ENCODE measurements around the gene TMUB1. TPM values are rescaled to one million over a fixed set of nuclear protein-coding genes. Genes with fewer than 3 reads are reported as not detected.

The TMUB1 gene
- total and polyA plus RNA-seq, 11 donors: 21.8 to 82.6 (median 37.9) TPM

DNA sequence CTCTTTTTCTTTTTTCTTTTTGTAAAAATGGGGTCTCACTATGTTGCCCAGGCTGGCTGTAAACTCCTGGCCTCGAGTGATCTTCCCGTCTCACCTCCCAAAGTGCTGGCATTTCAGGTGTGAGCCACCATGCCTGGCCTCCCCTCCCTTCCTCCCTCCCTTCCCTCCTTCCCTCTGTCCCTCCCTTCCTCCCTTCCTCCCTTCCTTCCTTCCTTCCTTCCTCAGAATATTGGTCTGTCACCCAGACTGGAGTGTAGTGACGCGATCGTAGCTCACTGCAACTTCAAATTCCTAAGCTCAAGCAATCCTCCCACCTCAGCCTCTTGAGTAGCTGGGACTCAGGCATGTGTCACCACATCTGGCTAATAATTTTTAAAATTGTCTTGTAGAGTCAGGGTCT, 11.4 kb upstream of the TMUB1 start:
- H3K27me3 ChIP-seq: no peaks in the 10 kb centered on the region
- DNase-seq (no peak), ATAC-seq (no peak)
- H3K9me3 ChIP-seq: no peaks in the 10 kb centered on the region
- H3K4me3 ChIP-seq: no peak overlapping the region
- 64 to 72% (median 70%) methylated on average over 5 of the region's 5 CpGs for WGBS, 4 donors
- no peak overlapping the region for H3K27ac ChIP-seq
- peaks cover 0 to 7% (median 4%) of the 10 kb centered on the region in 9 donors for H3K36me3 ChIP-seq
- no peak for TF ChIP-seq POLR2A (IDR thresholded peaks at IDR 0.05)
- TF ChIP-seq, protein P1, sequence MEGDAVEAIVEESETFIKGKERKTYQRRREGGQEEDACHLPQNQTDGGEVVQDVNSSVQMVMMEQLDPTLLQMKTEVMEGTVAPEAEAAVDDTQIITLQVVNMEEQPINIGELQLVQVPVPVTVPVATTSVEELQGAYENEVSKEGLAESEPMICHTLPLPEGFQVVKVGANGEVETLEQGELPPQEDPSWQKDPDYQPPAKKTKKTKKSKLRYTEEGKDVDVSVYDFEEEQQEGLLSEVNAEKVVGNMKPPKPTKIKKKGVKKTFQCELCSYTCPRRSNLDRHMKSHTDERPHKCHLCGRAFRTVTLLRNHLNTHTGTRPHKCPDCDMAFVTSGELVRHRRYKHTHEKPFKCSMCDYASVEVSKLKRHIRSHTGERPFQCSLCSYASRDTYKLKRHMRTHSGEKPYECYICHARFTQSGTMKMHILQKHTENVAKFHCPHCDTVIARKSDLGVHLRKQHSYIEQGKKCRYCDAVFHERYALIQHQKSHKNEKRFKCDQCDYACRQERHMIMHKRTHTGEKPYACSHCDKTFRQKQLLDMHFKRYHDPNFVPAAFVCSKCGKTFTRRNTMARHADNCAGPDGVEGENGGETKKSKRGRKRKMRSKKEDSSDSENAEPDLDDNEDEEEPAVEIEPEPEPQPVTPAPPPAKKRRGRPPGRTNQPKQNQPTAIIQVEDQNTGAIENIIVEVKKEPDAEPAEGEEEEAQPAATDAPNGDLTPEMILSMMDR (IDR thresholded peaks at IDR 0.05): no peak
- H3K4me1 ChIP-seq: peaks cover 0 to 46% (median 31%) of the 10 kb centered on the region in 12 donors
- intact Hi-C loops (cut with DNase I): loop anchor here in 1 of 10 donors (10.0 kb wide), 1 partner anchor 70 kb away; the partner anchor contains the start of genes ABCB8 and ATG9B

DNA sequence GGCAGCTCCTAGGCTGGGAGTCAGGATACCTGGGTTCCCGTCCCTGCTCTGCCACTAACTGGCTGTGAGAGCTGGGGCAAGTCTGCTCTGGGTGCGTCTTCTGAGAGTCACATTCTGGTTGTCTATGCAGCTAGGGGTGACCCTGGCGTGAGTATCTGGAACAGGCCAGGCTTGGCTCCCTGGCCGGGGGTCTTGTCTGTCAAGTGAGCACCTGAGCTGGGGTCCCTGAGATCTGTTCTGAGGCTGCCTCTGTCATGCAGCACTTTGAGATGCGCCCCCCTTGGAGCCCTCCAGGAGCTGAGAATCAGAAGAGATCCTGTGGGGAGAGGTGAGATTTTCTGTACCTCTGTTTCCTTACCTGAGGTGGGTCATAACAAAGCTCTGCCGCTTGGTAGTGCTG, 10.5 kb upstream of the TMUB1 start:
- ATAC-seq: no peak
- peaks cover 0 to 7% (median 4%) of the 10 kb centered on the region in 9 donors for H3K36me3 ChIP-seq
- H3K4me1 ChIP-seq: peaks cover 0 to 50% (median 35%) of the 10 kb centered on the region in 12 donors
- WGBS, 4 donors: 93 to 98% (median 93%) methylated on average over 6 of the region's 6 CpGs
- H3K27ac ChIP-seq: no peak overlapping the region
- intact Hi-C loops (cut with DNase I): loop anchor here in 1 of 10 donors (10.0 kb wide), 1 partner anchor 69 kb away; the partner anchor contains the start of genes ABCB8 and ATG9B
- H3K27me3 ChIP-seq: no peaks in the 10 kb centered on the region
- no peak for TF ChIP-seq POLR2A (IDR thresholded peaks at IDR 0.05)
- TF ChIP-seq, protein P1 (IDR thresholded peaks at IDR 0.05): no peak
- no peak overlapping the region for H3K4me3 ChIP-seq
- no peak for DNase-seq
- H3K9me3 ChIP-seq: no peaks in the 10 kb centered on the region

DNA sequence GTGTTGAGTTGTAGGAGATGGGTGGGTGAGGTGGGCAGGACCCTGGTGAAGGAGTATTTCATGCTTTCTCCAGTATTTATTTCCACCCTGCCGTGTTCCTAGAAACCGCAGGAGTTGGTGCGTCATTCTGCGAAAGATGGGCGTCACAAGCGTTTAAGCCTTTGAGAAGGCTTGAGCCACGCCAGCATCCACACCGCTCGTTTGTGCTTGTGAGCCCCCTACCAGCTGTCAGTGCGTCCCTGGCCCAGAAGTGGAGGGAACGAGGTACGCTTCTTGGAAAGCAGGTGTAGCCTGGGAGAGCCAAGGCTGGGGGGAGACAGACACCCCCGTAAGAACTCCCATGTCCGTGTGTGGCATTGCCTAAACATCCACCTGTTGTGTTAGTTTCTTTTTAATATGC, 8.7 kb upstream of the TMUB1 start:
- no peak overlapping the region for H3K4me3 ChIP-seq
- no peaks in the 10 kb centered on the region for H3K27me3 ChIP-seq
- no peak for ATAC-seq
- peak overlapping the region in 1 of 12 donors; percentile 10 for H3K27ac ChIP-seq
- peaks cover 0 to 63% (median 49%) of the 10 kb centered on the region in 12 donors for H3K4me1 ChIP-seq
- TF ChIP-seq, protein P1 (IDR thresholded peaks at IDR 0.05): no peak
- TF ChIP-seq POLR2A (IDR thresholded peaks at IDR 0.05): no peak
- intact Hi-C loops (cut with DNase I): loop anchor here in 2 of 10 donors (2.0 to 10.0 kb wide), 2 partner anchors 19 to 67 kb away; partner anchors contain the start of genes ABCB8 (in 1 of the 2) and ATG9B (in 1 of the 2)
- H3K36me3 ChIP-seq: peaks cover 0 to 7% (median 0%) of the 10 kb centered on the region in 9 donors
- no peak for DNase-seq
- 87 to 92% (median 89%) methylated on average over 14 of the region's 14 CpGs for WGBS, 4 donors
- no peaks in the 10 kb centered on the region for H3K9me3 ChIP-seq

DNA sequence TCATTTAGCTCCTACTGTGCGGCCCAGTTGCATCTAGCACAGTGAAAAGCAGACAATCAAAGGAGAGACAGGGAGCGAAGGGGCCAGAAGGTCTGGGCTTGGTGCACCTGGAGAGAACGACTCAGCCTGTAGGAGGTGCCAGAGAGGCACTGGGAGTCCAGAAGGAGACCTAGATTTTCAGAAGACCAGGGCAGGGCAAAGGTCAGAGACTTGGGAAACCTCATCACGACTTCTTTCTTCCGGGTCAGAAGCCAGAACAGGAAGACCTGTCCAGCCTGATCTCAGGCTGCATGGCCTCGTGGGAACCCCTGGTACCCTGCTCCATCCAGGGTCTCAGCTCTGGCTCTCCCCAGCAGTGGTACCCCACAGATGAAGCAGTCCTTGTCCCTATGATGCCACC, 8.1 kb upstream of the TMUB1 start:
- peaks cover 0 to 7% (median 0%) of the 10 kb centered on the region in 9 donors for H3K36me3 ChIP-seq
- no peak for DNase-seq
- 54 to 59% (median 56%) methylated on average over 6 of the region's 6 CpGs for WGBS, 4 donors
- H3K9me3 ChIP-seq: no peaks in the 10 kb centered on the region
- no peak for ATAC-seq
- no peaks in the 10 kb centered on the region for H3K27me3 ChIP-seq
- H3K4me1 ChIP-seq: peaks cover 0 to 64% (median 49%) of the 10 kb centered on the region in 12 donors
- TF ChIP-seq POLR2A (IDR thresholded peaks at IDR 0.05): no peak
- TF ChIP-seq, protein P1 (IDR thresholded peaks at IDR 0.05): peak in 11 of 12 donors; percentile 16 to 54 (median 39)
- H3K4me3 ChIP-seq: no peak overlapping the region
- intact Hi-C loops (cut with DNase I): loop anchor here in 2 of 10 donors (2.0 to 10.0 kb wide), 2 partner anchors 19 to 67 kb away; partner anchors contain the start of genes ABCB8 (in 1 of the 2) and ATG9B (in 1 of the 2)
- H3K27ac ChIP-seq: peak overlapping the region in 1 of 12 donors; percentile 91

Data from heart left ventricle (tissue), 16 donors.